HT1080 (cell line): ENCODE measurements around the gene S100A14. TPM values are rescaled to one million over a fixed set of nuclear protein-coding genes. Genes with fewer than 3 reads are reported as not detected.

Experiments used
- DNase-seq: peaks from one replicate; pipeline ENCODE4 v3.0.0-alpha.2; 2015; ENCODE audit warnings: low read depth
- total RNA-seq: library from RNA; depleted of rRNA; stranded (reverse); fragments of >200 nt; shearing (Covaris generic); gene quantifications from 2 replicates; pipeline ENCODE4 v1.2.3, GENCODE V29; 2014; rRNA removed

S100A14 gene
- total RNA-seq, 1 experiment from 2014 or later: 0.88 TPM

DNA sequence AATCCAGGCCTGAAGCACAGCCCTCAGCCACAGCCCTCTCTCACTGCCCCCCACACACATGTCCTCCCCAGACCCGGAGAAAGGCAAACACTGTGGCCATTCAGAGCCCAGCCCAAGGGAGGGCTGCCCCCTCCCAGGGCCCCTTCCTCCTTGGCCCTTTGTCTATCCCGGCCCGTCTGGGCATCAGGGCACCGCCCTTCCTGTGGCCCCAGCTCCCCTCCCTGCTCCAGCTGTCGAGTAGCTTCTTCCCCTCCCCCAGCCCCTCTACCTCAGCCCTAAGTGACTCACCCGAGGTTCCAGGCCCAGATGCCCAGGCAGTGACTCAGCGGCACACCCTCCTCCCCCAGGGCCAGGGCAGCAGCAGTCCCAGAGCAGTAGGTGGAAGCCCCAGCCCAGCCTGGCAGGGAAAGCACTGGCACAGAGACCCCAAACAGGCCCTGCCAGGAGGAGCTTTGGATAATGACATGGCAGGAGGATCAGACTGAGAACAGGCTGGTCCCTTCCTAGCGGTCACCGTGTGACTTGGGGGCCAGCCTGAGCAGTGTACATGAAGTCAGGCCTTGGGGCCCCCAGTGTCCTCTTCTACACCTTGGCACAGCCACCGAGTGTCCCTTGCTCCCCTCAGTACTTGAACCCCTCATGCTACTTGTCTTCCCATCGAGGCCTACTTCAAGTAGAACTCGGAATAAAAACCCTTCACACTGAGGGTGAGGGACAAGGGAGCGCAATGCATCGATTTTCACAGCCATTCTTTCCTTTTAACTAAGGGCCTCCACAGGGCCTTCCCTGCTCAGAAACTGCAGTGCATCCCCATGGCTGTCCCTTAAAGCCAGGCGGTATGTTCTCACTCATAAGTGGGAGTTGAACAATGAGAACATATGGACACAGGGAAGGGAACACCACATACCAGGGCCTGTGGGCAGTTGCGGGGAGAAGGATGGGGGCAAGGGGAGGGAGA is 49.4 kb downstream of the S100A14 start:
- peak; percentile 99 for DNase-seq

DNA sequence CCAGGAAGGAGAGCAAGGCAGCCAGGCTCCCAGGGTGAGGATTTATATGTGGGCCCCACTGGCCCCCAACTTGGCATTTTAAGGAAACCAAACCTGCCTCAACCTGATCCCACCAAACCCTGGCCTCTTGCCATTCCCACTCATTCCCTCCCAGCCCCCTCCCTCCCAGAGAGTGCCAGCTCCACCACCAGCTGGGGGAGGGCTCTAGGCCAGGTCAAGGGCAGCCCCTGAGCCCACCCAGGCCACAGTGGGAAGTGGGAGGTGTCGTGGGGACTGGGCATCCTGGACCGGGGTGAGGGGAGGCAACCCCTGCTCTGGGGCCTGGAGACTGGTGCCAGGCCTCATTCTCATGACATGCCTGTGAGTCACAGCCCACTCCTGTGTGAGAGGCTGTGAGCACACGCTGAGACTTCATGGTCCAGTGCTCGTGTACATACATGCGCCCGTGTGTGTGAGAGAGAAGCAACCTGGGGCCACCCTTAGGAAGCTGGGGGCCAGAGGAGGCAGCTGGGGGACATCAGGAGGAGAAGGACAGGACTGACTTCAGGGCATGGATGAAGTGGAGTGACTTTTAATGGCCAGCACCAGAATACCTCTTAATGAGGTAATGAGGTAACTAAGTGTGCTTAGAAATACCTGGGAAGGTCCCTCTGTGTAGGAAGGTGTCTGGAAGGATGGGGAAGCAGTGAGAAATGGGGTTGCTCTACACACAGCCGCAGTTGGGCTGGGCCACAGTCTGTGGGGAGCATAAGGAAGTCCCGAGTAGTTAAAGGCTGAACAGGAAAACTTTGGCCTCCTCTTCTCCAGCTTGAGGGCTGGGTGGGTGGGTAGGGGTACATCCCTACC is 50.4 kb downstream of the S100A14 start, which contains the start of gene S100A2:
TSS of gene S100A2 (minus strand) at position 316 of the 846 bp plus-strand sequence. CDS start 1,967 bp downstream, outside the sequence.
- DNase-seq: peak; percentile 97

Other genes starting within 250 kb of the S100A14 start
- not detected in 2 replicates for gene S100A12, start 240.7 kb downstream of the S100A14 start, total RNA-seq
- gene S100A8, start 225.3 kb downstream of the S100A14 start, total RNA-seq: not detected in 2 replicates
- not detected in 2 replicates for gene S100A7A, start 199.8 kb downstream of the S100A14 start, total RNA-seq
- not detected in 2 replicates for gene S100A7, start 155.7 kb downstream of the S100A14 start, total RNA-seq
- 1,050 and 1,792 TPM in 2 replicates for gene S100A6, start 80.3 kb downstream of the S100A14 start, total RNA-seq
- 0.53 and 2.4 TPM in 2 replicates for gene S100A5, start 75.4 kb downstream of the S100A14 start, total RNA-seq
- gene S100A4, start 70.5 kb downstream of the S100A14 start, total RNA-seq: 25.4 and 29.0 TPM in 2 replicates
- gene S100A3, start 67.1 kb downstream of the S100A14 start, total RNA-seq: 9.6 and 14.4 TPM in 2 replicates
- gene S100A2, start 50.5 kb downstream of the S100A14 start, total RNA-seq: 79.0 and 143 TPM in 2 replicates
- gene S100A16, start 3.2 kb downstream of the S100A14 start, total RNA-seq: 862 and 1,038 TPM in 2 replicates
- 71.0 and 106 TPM in 2 replicates for gene S100A13, start 11.2 kb upstream of the S100A14 start, total RNA-seq
- gene S100A1, start 12.1 kb upstream of the S100A14 start, total RNA-seq: 0.17 TPM in 1 of 2 replicates, not detected in the other
- 46.3 and 55.8 TPM in 2 replicates for gene CHTOP, start 17.7 kb upstream of the S100A14 start, total RNA-seq
- 64.0 and 74.4 TPM in 2 replicates for gene SNAPIN, start 42.4 kb upstream of the S100A14 start, total RNA-seq
- gene ILF2, start 54.7 kb upstream of the S100A14 start, total RNA-seq: 359 and 368 TPM in 2 replicates
- gene NPR1, start 62.4 kb upstream of the S100A14 start, total RNA-seq: 0.02 and 0.03 TPM in 2 replicates
- 22.1 and 22.2 TPM in 2 replicates for gene INTS3, start 111.7 kb upstream of the S100A14 start, total RNA-seq
- 0.74 and 4.5 TPM in 2 replicates for gene SLC27A3, start 159.1 kb upstream of the S100A14 start, total RNA-seq